Stimulated activated CD4-positive, alpha-beta T cell treated with anti-CD3 and anti-CD28 coated beads, Interleukin-1b, Interleukin-23, amount 100 ng/mL, for 4 hours (primary cell): ENCODE data around the gene PTPN14.
"Not testable (repeated sequence)": the region's sequence is repeated elsewhere in the genome, so short reads cannot be mapped to it uniquely, and the experiment has no call there.

Source experiments
- DNase-seq, 2 donors: peaks; one replicate each; pipeline ENCODE4 v3.0.0-alpha.2; 2020; ENCODE audit warnings: low read depth in 2 of 2

PTPN14 gene

GRCh38 chr1:214551436-214552173 is at the start of gene PTPN14:
PTPN14 (minus strand) TSS chr1:214551602; CDS start chr1:214464803, 86,799 bp downstream.
- DNase-seq, result no peak

- no peak for DNase-seq
Measured at GRCh38 chr1:214593158-214593557, 41.8 kb upstream of the PTPN14 start.

GRCh38 chr1:214591918-214592317 is 40.5 kb upstream of the PTPN14 start:
- DNase-seq, result not testable (repeated sequence)

GRCh38 chr1:214590696-214591095 is 39.3 kb upstream of the PTPN14 start:
- DNase-seq, result no peak

- no peak for DNase-seq
Measured at GRCh38 chr1:214588963-214589597, 37.7 kb upstream of the PTPN14 start.

GRCh38 chr1:214587165-214587564 is 35.8 kb upstream of the PTPN14 start:
- DNase-seq, result no peak

- no peak for DNase-seq
Measured at GRCh38 chr1:214586621-214587020, 35.2 kb upstream of the PTPN14 start.

- DNase-seq, result no peak
Measured at GRCh38 chr1:214584805-214585766, 33.7 kb upstream of the PTPN14 start.

GRCh38 chr1:214583824-214584554 is 32.6 kb upstream of the PTPN14 start:
- no peak for DNase-seq

- DNase-seq, result no peak
Measured at GRCh38 chr1:214583113-214583512, 31.7 kb upstream of the PTPN14 start.

- DNase-seq, result no peak
Measured at GRCh38 chr1:214582289-214582891, 31.0 kb upstream of the PTPN14 start.

GRCh38 chr1:214581785-214582184 is 30.4 kb upstream of the PTPN14 start:
- no peak for DNase-seq

- no peak for DNase-seq
Measured at GRCh38 chr1:214579183-214579582, 27.8 kb upstream of the PTPN14 start.

- DNase-seq, result not testable (repeated sequence)
Measured at GRCh38 chr1:214576120-214576519, 24.7 kb upstream of the PTPN14 start.

GRCh38 chr1:214574598-214575411 is 23.4 kb upstream of the PTPN14 start:
- DNase-seq, result no peak

- DNase-seq, result no peak
Measured at GRCh38 chr1:214573386-214574318, 22.2 kb upstream of the PTPN14 start.

- DNase-seq, result no peak
Measured at GRCh38 chr1:214571281-214571680, 19.9 kb upstream of the PTPN14 start.

GRCh38 chr1:214570442-214570841 is 19.0 kb upstream of the PTPN14 start:
- DNase-seq, result no peak

GRCh38 chr1:214569357-214570004 is 18.1 kb upstream of the PTPN14 start:
- DNase-seq, result no peak
